Glutamatergic neuron (in vitro differentiated cells): ENCODE measurements around the gene CRTC3. TPM values are rescaled to one million over a fixed set of nuclear protein-coding genes. Genes with fewer than 3 reads are reported as not detected.

Source experiments
- DNase-seq: peaks from one replicate; pipeline ENCODE4 v3.0.0; 2022
- H3K27ac Mint-ChIP-seq: one replicate; pipeline ENCODE4 v1.8.0; 2020; ENCODE audit warnings: mild to moderate bottlenecking, mixed read lengths, inconsistent platforms; ENCODE audit not compliant: unreplicated experiment
- H3K27me3 Mint-ChIP-seq: one replicate; pipeline ENCODE4 v1.8.0; 2020; ENCODE audit warnings: mild to moderate bottlenecking, moderate library complexity, mixed read lengths, inconsistent platforms; ENCODE audit not compliant: unreplicated experiment
- H3K36me3 Mint-ChIP-seq: one replicate; pipeline ENCODE4 v1.8.0; 2020; ENCODE audit warnings: mild to moderate bottlenecking, mixed read lengths, inconsistent platforms; ENCODE audit not compliant: unreplicated experiment
- H3K4me1 Mint-ChIP-seq: one replicate; pipeline ENCODE4 v1.8.0; 2020; ENCODE audit warnings: mild to moderate bottlenecking, low read depth, mixed read lengths, inconsistent platforms; ENCODE audit not compliant: unreplicated experiment
- H3K4me3 Mint-ChIP-seq: one replicate; pipeline ENCODE4 v1.8.0; 2020; ENCODE audit warnings: mild to moderate bottlenecking, mixed read lengths, inconsistent platforms; ENCODE audit not compliant: unreplicated experiment
- H3K9me3 Mint-ChIP-seq: one replicate; pipeline ENCODE4 v1.8.0; 2020; ENCODE audit warnings: mild to moderate bottlenecking, moderate library complexity, mixed read lengths, inconsistent platforms; ENCODE audit not compliant: unreplicated experiment
- CTCF ChIP-seq: fragments of 200-600 bp; sonication (generic); IDR thresholded peaks from one replicate; pipeline ENCODE4 v1.5.0; 2021; ENCODE audit not compliant: partially characterized antibody, unreplicated experiment
- total RNA-seq: library from RNA; stranded (reverse); fragmentation: NEBNext Ultra II Directional; extraction: Animal tissue kit (Norgen Biotek cat#: 25700); gene quantifications from one replicate; pipeline ENCODE4 v1.2.1, GENCODE V29; 2021; ENCODE audit not compliant: unreplicated experiment

The CRTC3 gene
- total RNA-seq, 1 donor from 2014 or later, result 50.1 TPM

GRCh38 chr15:90648137-90649070 is 118.7 kb downstream of the CRTC3 start:
- peaks cover 13% of the 10 kb centered on the region for H3K27me3 Mint-ChIP-seq
- H3K4me3 Mint-ChIP-seq, result peak overlapping the region; percentile 10
- peaks cover 6% of the 10 kb centered on the region for H3K9me3 Mint-ChIP-seq
- H3K27ac Mint-ChIP-seq, result no peak overlapping the region
- peaks cover 11% of the 10 kb centered on the region for H3K36me3 Mint-ChIP-seq
- DNase-seq, result peak; percentile 49
- peak; percentile 93 for TF ChIP-seq CTCF
- peaks cover 18% of the 10 kb centered on the region for H3K4me1 Mint-ChIP-seq

GRCh38 chr15:90650117-90650955 is 120.6 kb downstream of the CRTC3 start:
- Mint-ChIP-seq H3K4me1 (peaks cover 11% of the 10 kb centered on the region), H3K36me3 (no peaks in the 10 kb centered on the region), H3K27ac (no peak overlapping the region), H3K9me3 (peaks cover 6% of the 10 kb centered on the region), H3K4me3 (no peak overlapping the region), H3K27me3 (peaks cover 13% of the 10 kb centered on the region)
- no peak for TF ChIP-seq CTCF
- DNase-seq, result no peak

- H3K9me3 Mint-ChIP-seq, result peaks cover 1% of the 10 kb centered on the region
- H3K36me3 Mint-ChIP-seq, result no peaks in the 10 kb centered on the region
These were observed 121.4 kb downstream of the CRTC3 start for GRCh38 chr15:90650956-90651689.

More at GRCh38 chr15:90650956-90651689, 121.4 kb downstream of the CRTC3 start:
- Mint-ChIP-seq H3K4me3 (no peak overlapping the region), H3K4me1 (peaks cover 6% of the 10 kb centered on the region), H3K27me3 (peaks cover 6% of the 10 kb centered on the region), H3K27ac (no peak overlapping the region)
- no peak for TF ChIP-seq CTCF
- no peak for DNase-seq
